Measurements from ENCODE around the gene TEX35.
A peak's percentile ranks its signal among the peaks of the same experiment; 100 is the strongest.

The TEX35 gene

GRCh38 chr1:178532392-178532791 lies 19.5 kb downstream of the TEX35 start:
- Histone ChIP-seq H2BK12ac (ENCODE audit: low read length in 2 of 2) (peak overlapping the region in 1 of 2 experiments; percentile 75), H3K27me3 (ENCODE audit: control insufficient read depth in 1 of 2, insufficient read depth in 1 of 2, low read length in 2 of 2) (no peaks in the 10 kb centered on the region), H2AFZ (ENCODE audit: low read depth, low read length) (peak overlapping the region; percentile 49), H3K4ac (ENCODE audit: low read depth in 1 of 2, low read length in 2 of 2) (no peak overlapping the region), H3K18ac (ENCODE audit: low read depth in 1 of 2, low read length in 2 of 2) (no peak overlapping the region), H3K4me1 (ENCODE audit: control insufficient read depth, insufficient read depth, low read depth, low read length) (peaks cover 36% of the 10 kb centered on the region), H4K91ac (ENCODE audit: low read length) (peak overlapping the region; percentile 18), H2BK5ac (ENCODE audit: low read depth, low read length, poor library complexity, severe bottlenecking) (no peak overlapping the region), H3K79me1 (replicated peaks; ENCODE audit: low read length, poor library complexity, severe bottlenecking) (no peaks in the 10 kb centered on the region), H4K8ac (ENCODE audit: low read length) (peak overlapping the region; percentile 66), H3K9ac (ENCODE audit: low read length) (peak overlapping the region; percentile 54), H3K14ac (ENCODE audit: low read length in 2 of 2) (no peak overlapping the region), H2BK15ac (ENCODE audit: low read depth, poor library complexity, severe bottlenecking) (no peak overlapping the region), H3K27ac (ENCODE audit: low read length, poor library complexity, severe bottlenecking) (no peak overlapping the region), H3K36me3 (ENCODE audit: control insufficient read depth in 1 of 2, insufficient read depth in 2 of 2, low read depth in 1 of 2, low read length in 2 of 2) (no peaks in the 10 kb centered on the region), H3K4me3 (ENCODE audit: insufficient read depth in 1 of 2, low read depth in 1 of 2, low read length in 2 of 2) (no peak overlapping the region), H2AK5ac (ENCODE audit: low read length, severe bottlenecking) (no peak overlapping the region), H3K4me2 (ENCODE audit: low read length, poor library complexity, severe bottlenecking) (no peak overlapping the region), H3K9me3 (ENCODE audit: control insufficient read depth, low read length) (no peaks in the 10 kb centered on the region), H3K23ac (ENCODE audit: low read length in 2 of 2) (no peak overlapping the region), H2BK120ac (ENCODE audit: low read depth, low read length) (no peak overlapping the region)
- WGBS = 2% methylated on average over 11 of the region's 13 CpGs
- peak; percentile 78 for DNase-seq

- H3K14ac ChIP-seq (ENCODE audit: low read length in 2 of 2) = no peak overlapping the region
- H3K27ac ChIP-seq (ENCODE audit: low read length, poor library complexity, severe bottlenecking) = no peak overlapping the region
- H3K23ac ChIP-seq (ENCODE audit: low read length in 2 of 2) = no peak overlapping the region
- WGBS = 95% methylated on average over 9 of the region's 9 CpGs
- no peaks in the 10 kb centered on the region for H3K9me3 ChIP-seq (ENCODE audit: control insufficient read depth, low read length)
- H2AK5ac ChIP-seq (ENCODE audit: low read length, severe bottlenecking) = no peak overlapping the region
- no peak overlapping the region for H2AFZ ChIP-seq (ENCODE audit: low read depth, low read length)
- no peak overlapping the region for H2BK5ac ChIP-seq (ENCODE audit: low read depth, low read length, poor library complexity, severe bottlenecking)
- no peak overlapping the region for H2BK12ac ChIP-seq (ENCODE audit: low read length in 2 of 2)
- H3K4ac ChIP-seq (ENCODE audit: low read depth in 1 of 2, low read length in 2 of 2) = no peak overlapping the region
- H3K36me3 ChIP-seq (ENCODE audit: control insufficient read depth in 1 of 2, insufficient read depth in 2 of 2, low read depth in 1 of 2, low read length in 2 of 2) = no peaks in the 10 kb centered on the region
- no peak for DNase-seq
- H3K27me3 ChIP-seq (ENCODE audit: control insufficient read depth in 1 of 2, insufficient read depth in 1 of 2, low read length in 2 of 2) = no peaks in the 10 kb centered on the region
- no peak overlapping the region for H3K9ac ChIP-seq (ENCODE audit: low read length)
- H4K91ac ChIP-seq (ENCODE audit: low read length) = no peak overlapping the region
- H2BK15ac ChIP-seq (ENCODE audit: low read depth, poor library complexity, severe bottlenecking) = no peak overlapping the region
- no peak overlapping the region for H2BK120ac ChIP-seq (ENCODE audit: low read depth, low read length)
- H3K79me1 ChIP-seq (replicated peaks; ENCODE audit: low read length, poor library complexity, severe bottlenecking) = no peaks in the 10 kb centered on the region
- H4K8ac ChIP-seq (ENCODE audit: low read length) = no peak overlapping the region
- no peak overlapping the region for H3K18ac ChIP-seq (ENCODE audit: low read depth in 1 of 2, low read length in 2 of 2)
- no peak overlapping the region for H3K4me3 ChIP-seq (ENCODE audit: insufficient read depth in 1 of 2, low read depth in 1 of 2, low read length in 2 of 2)
- H3K4me2 ChIP-seq (ENCODE audit: low read length, poor library complexity, severe bottlenecking) = no peak overlapping the region
- peaks cover 44% of the 10 kb centered on the region for H3K4me1 ChIP-seq (ENCODE audit: control insufficient read depth, insufficient read depth, low read depth, low read length)
Observed at GRCh38 chr1:178533121-178533946, 20.4 kb downstream of the TEX35 start.

DNA sequence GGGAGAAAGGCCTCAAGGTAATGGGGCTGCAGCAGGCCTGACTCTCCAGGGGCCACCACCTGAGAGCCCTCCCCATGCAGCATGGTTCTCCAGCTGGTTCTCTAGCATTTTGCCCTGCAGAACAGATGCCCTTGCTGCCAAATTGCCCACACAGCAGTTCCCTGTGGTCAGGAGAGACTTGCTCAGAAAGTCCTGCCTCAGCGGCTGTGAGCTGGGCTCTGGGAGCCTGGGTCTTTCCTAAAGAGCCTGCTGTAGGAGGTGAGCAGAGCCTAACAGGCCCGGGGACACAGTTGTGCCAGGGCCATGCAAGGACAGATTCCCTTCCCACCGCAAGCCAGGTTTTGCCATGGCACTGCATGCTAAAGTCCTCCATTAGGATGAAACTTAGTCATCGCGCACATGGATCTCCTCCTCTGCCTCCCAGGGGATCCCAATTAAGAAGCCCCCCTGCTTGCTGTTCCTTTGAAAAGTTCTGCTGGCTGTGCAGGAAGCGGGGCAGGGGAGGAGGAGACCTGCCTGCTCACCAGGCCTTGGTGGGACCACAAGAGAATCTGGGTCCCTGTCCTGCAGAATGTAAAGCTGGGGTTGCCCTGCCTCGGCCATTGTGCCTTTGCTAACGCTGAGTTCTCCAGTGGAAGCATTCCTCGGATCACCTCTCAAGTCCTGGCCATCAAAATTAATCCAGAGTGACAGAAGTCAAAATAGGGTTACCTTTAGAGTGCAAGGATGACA lies 21.4 kb downstream of the TEX35 start:
- Histone ChIP-seq H3K4me1 (ENCODE audit: control insufficient read depth, insufficient read depth, low read depth, low read length) (peaks cover 50% of the 10 kb centered on the region), H3K27me3 (ENCODE audit: control insufficient read depth in 1 of 2, insufficient read depth in 1 of 2, low read length in 2 of 2) (no peaks in the 10 kb centered on the region), H3K36me3 (ENCODE audit: control insufficient read depth in 1 of 2, insufficient read depth in 2 of 2, low read depth in 1 of 2, low read length in 2 of 2) (no peaks in the 10 kb centered on the region), H3K9ac (ENCODE audit: low read length) (no peak overlapping the region), H4K91ac (ENCODE audit: low read length) (no peak overlapping the region), H3K27ac (ENCODE audit: low read length, poor library complexity, severe bottlenecking) (no peak overlapping the region), H2BK120ac (ENCODE audit: low read depth, low read length) (no peak overlapping the region), H3K9me3 (ENCODE audit: control insufficient read depth, low read length) (no peaks in the 10 kb centered on the region), H2BK5ac (ENCODE audit: low read depth, low read length, poor library complexity, severe bottlenecking) (no peak overlapping the region), H4K8ac (ENCODE audit: low read length) (no peak overlapping the region), H3K4me3 (ENCODE audit: insufficient read depth in 1 of 2, low read depth in 1 of 2, low read length in 2 of 2) (no peak overlapping the region), H3K23ac (ENCODE audit: low read length in 2 of 2) (peak overlapping the region in 1 of 2 experiments; percentile 27), H3K14ac (ENCODE audit: low read length in 2 of 2) (no peak overlapping the region), H2AK5ac (ENCODE audit: low read length, severe bottlenecking) (no peak overlapping the region), H2BK12ac (ENCODE audit: low read length in 2 of 2) (peak overlapping the region in 1 of 2 experiments; percentile 26), H2AFZ (ENCODE audit: low read depth, low read length) (no peak overlapping the region), H3K79me1 (replicated peaks; ENCODE audit: low read length, poor library complexity, severe bottlenecking) (no peaks in the 10 kb centered on the region), H3K4me2 (ENCODE audit: low read length, poor library complexity, severe bottlenecking) (no peak overlapping the region), H3K4ac (ENCODE audit: low read depth in 1 of 2, low read length in 2 of 2) (no peak overlapping the region), H2BK15ac (ENCODE audit: low read depth, poor library complexity, severe bottlenecking) (no peak overlapping the region), H3K18ac (ENCODE audit: low read depth in 1 of 2, low read length in 2 of 2) (no peak overlapping the region)
- 94% methylated on average over 9 of the region's 9 CpGs for WGBS
- no peak for DNase-seq

- no peak overlapping the region for H2BK15ac ChIP-seq (ENCODE audit: low read depth, poor library complexity, severe bottlenecking)
- H3K4me1 ChIP-seq (ENCODE audit: control insufficient read depth, insufficient read depth, low read depth, low read length) = peaks cover 42% of the 10 kb centered on the region
- H3K36me3 ChIP-seq (ENCODE audit: control insufficient read depth in 1 of 2, insufficient read depth in 2 of 2, low read depth in 1 of 2, low read length in 2 of 2) = no peaks in the 10 kb centered on the region
- H3K23ac ChIP-seq (ENCODE audit: low read length in 2 of 2) = no peak overlapping the region
- H4K91ac ChIP-seq (ENCODE audit: low read length) = peak overlapping the region; percentile 8
- no peak overlapping the region for H3K4me2 ChIP-seq (ENCODE audit: low read length, poor library complexity, severe bottlenecking)
- H2AFZ ChIP-seq (ENCODE audit: low read depth, low read length) = no peak overlapping the region
- H3K18ac ChIP-seq (ENCODE audit: low read depth in 1 of 2, low read length in 2 of 2) = peak overlapping the region in 1 of 2 experiments; percentile 16
- H3K9me3 ChIP-seq (ENCODE audit: control insufficient read depth, low read length) = no peaks in the 10 kb centered on the region
- no peaks in the 10 kb centered on the region for H3K79me1 ChIP-seq (replicated peaks; ENCODE audit: low read length, poor library complexity, severe bottlenecking)
- no peak overlapping the region for H4K8ac ChIP-seq (ENCODE audit: low read length)
- H3K9ac ChIP-seq (ENCODE audit: low read length) = peak overlapping the region; percentile 53
- no peak overlapping the region for H3K27ac ChIP-seq (ENCODE audit: low read length, poor library complexity, severe bottlenecking)
- peak overlapping the region in 1 of 2 experiments; percentile 26 for H3K4me3 ChIP-seq (ENCODE audit: insufficient read depth in 1 of 2, low read depth in 1 of 2, low read length in 2 of 2)
- no peak for DNase-seq
- H2AK5ac ChIP-seq (ENCODE audit: low read length, severe bottlenecking) = peak overlapping the region; percentile 28
- no peak overlapping the region for H3K14ac ChIP-seq (ENCODE audit: low read length in 2 of 2)
- no peak overlapping the region for H2BK12ac ChIP-seq (ENCODE audit: low read length in 2 of 2)
- no peak overlapping the region for H2BK5ac ChIP-seq (ENCODE audit: low read depth, low read length, poor library complexity, severe bottlenecking)
- no peak overlapping the region for H2BK120ac ChIP-seq (ENCODE audit: low read depth, low read length)
- no peak overlapping the region for H3K4ac ChIP-seq (ENCODE audit: low read depth in 1 of 2, low read length in 2 of 2)
- H3K27me3 ChIP-seq (ENCODE audit: control insufficient read depth in 1 of 2, insufficient read depth in 1 of 2, low read length in 2 of 2) = no peaks in the 10 kb centered on the region
- WGBS = 94% methylated on average over 5 of the region's 5 CpGs
Observed at GRCh38 chr1:178536329-178536728, 23.4 kb downstream of the TEX35 start.
